BLaER1 (cell line): Measurements from ENCODE around the gene SKIC8.
A peak's percentile ranks its signal among the peaks of the same experiment; 100 is the strongest.

Experiments
- H3K27ac ChIP-seq: shearing (Covaris generic); formaldehyde crosslinking; 2 replicates; pipeline ENCODE4 v1.8.1; 2022
- H3K27me3 ChIP-seq: shearing (Covaris generic); formaldehyde crosslinking; 2 replicates; pipeline ENCODE4 v1.8.1; 2022
- H3K36me3 ChIP-seq: shearing (Covaris generic); formaldehyde crosslinking; 2 replicates; pipeline ENCODE4 v1.8.1; 2022
- H3K4me1 ChIP-seq: shearing (Covaris generic); formaldehyde crosslinking; 2 replicates; pipeline ENCODE4 v1.8.1; 2022
- H3K4me2 ChIP-seq: shearing (Covaris generic); formaldehyde crosslinking; 2 replicates; pipeline ENCODE4 v1.8.1; 2022
- H3K4me3 ChIP-seq: shearing (Covaris generic); formaldehyde crosslinking; 2 replicates; pipeline ENCODE4 v1.8.1; 2022
- H3K9ac ChIP-seq: shearing (Covaris generic); formaldehyde crosslinking; 2 replicates; pipeline ENCODE4 v1.8.1; 2022
- H3K9me3 ChIP-seq: shearing (Covaris generic); formaldehyde crosslinking; 2 replicates; pipeline ENCODE4 v1.8.1; 2022
- H4K20me1 ChIP-seq: shearing (Covaris generic); formaldehyde crosslinking; 2 replicates; pipeline ENCODE4 v1.8.1; 2022
- Cebpa-rat ChIP-seq: shearing (Covaris generic); IDR thresholded peaks from 2 replicates; pipeline ENCODE4 v1.8.1; 2022

SKIC8 gene

DNA sequence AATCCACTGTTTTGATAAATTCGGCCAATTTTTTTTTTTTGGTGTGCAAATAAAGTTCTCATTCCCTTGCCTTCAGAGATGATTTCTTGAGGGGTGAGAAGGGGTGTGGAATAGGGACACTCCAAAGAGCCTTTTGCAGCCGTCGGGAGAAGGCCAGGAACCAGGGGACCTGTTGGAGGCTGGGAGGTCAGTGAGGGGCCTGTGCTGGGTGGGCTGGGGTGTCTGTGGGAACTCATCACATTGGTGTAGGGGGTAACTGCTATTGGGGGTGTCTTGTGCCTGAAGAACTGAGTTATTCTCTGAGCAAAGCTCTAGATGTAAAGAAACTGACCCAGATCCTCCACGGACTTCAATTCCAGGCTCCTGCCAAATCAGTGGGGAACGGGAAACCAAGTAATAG, 13.5 kb upstream of the SKIC8 start:
- H3K4me3 ChIP-seq, result no peak overlapping the region
- H3K36me3 ChIP-seq, result no peaks in the 10 kb centered on the region
- peak overlapping the region; percentile 49 for H3K4me2 ChIP-seq
- H3K27me3 ChIP-seq, result no peaks in the 10 kb centered on the region
- H4K20me1 ChIP-seq, result no peaks in the 10 kb centered on the region
- H3K9ac ChIP-seq, result no peak overlapping the region
- TF ChIP-seq Cebpa-rat, result no peak
- no peaks in the 10 kb centered on the region for H3K9me3 ChIP-seq
- H3K27ac ChIP-seq, result no peak overlapping the region
- H3K4me1 ChIP-seq, result peaks cover 50% of the 10 kb centered on the region

DNA sequence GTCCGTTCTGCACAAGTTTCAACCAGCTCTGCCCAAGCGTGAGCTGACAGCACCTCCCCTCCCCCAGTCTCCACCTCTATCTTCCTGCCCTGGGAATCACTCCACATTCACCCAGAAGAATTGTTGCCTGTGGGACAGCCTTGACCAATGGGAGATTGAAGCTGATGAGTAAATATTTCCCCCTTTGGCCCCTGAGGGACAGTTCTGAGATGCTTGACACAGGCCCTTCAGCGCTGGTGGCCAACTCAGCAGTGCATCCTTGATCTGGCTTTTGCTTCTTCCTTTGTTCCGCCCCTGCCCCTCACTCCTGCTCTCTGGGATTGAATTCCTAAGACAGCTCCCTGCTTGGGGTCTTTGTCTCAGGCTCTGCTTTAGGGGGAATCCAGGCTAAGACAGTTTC, 13.1 kb upstream of the SKIC8 start:
- Histone ChIP-seq H3K36me3 (no peaks in the 10 kb centered on the region), H3K4me2 (peak overlapping the region; percentile 49), H3K4me1 (peaks cover 54% of the 10 kb centered on the region), H3K4me3 (no peak overlapping the region), H4K20me1 (no peaks in the 10 kb centered on the region), H3K9me3 (no peaks in the 10 kb centered on the region), H3K9ac (no peak overlapping the region), H3K27ac (no peak overlapping the region), H3K27me3 (no peaks in the 10 kb centered on the region)
- no peak for TF ChIP-seq Cebpa-rat

DNA sequence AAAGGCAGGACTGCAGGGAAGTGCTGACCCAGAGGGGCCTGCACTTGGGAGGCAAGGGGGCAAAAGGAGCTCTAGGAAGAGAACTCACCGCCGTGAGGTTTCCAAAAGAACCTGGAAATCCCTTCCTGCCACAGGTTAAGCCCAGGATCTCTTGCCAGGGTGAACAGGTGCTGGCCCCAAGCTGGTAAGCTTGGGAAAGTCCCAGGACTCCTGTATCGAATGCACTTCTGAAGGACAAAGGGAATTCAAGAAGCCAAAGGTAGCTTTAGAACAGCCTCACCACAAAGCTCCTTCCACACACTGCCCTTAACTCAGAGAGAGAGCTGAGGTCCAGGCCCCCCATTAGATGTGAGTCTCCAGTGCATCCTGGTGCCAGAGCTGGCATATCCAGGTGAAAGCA, 11.9 kb upstream of the SKIC8 start:
- no peak overlapping the region for H3K27ac ChIP-seq
- no peaks in the 10 kb centered on the region for H3K9me3 ChIP-seq
- no peaks in the 10 kb centered on the region for H3K27me3 ChIP-seq
- no peaks in the 10 kb centered on the region for H4K20me1 ChIP-seq
- H3K36me3 ChIP-seq, result no peaks in the 10 kb centered on the region
- peaks cover 47% of the 10 kb centered on the region for H3K4me1 ChIP-seq
- no peak overlapping the region for H3K4me3 ChIP-seq
- no peak overlapping the region for H3K4me2 ChIP-seq
- no peak for TF ChIP-seq Cebpa-rat
- H3K9ac ChIP-seq, result no peak overlapping the region

DNA sequence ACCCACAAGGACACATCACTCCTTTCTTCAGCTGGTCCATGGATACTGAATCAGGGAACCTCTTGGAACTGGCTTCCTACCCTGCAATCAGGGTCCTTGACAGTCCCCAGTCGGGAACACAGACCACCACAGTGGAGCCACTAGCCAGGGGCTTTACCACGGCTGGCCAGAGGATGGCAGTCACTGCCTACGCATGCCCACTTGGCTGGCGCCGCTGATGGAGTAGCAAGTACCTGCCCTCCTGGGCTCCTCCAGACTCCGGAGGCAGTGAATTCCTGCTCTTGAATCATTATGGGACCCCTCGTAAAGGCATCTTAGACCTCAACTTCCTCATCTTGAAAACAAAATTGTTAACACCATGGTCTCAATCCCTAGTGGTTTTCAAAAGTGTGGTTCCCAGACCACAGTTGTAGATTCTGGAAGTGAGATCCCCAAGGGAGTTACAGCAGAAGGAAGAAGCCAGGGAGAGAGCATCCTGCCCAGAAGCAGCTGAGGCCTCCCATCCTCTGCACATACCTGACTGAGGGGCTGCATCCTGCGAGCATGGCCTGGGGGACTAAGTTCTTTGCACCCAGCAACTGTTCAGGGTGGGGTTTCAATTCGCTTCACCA, 9.1 kb upstream of the SKIC8 start:
- H3K9ac ChIP-seq, result no peak overlapping the region
- TF ChIP-seq Cebpa-rat, result no peak

DNA sequence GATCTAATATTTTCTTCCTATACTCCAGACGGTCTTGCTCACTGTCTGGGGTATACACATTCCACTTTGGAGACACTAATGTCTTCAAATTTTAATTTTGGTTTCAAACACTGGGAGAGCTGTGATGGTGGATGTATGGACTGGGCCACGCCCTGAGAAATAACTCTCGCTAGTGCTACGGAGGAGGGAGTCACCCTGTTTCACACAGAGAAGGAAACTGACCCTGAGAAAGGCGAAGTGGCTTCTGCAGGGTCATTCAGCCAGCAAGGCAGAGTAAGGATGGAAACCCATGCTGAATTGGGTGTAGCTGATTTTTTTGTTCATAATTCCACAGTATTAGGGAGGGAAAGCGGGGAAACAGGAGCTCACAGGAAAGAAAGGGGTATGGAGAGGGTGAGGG, 8.6 kb upstream of the SKIC8 start:
- Histone ChIP-seq H3K36me3 (no peaks in the 10 kb centered on the region), H3K9me3 (no peaks in the 10 kb centered on the region), H3K4me3 (no peak overlapping the region), H3K27me3 (no peaks in the 10 kb centered on the region), H3K4me2 (peak overlapping the region; percentile 65), H3K27ac (peak overlapping the region; percentile 23; the same call in 1 of the 2 replicates), H3K9ac (no peak overlapping the region), H4K20me1 (no peaks in the 10 kb centered on the region), H3K4me1 (peaks cover 28% of the 10 kb centered on the region)
- TF ChIP-seq Cebpa-rat, result no peak

More for the DNA sequence above, 9.1 kb upstream of the SKIC8 start:
- peak overlapping the region; percentile 65 for H3K4me2 ChIP-seq
- H3K9me3 ChIP-seq, result no peaks in the 10 kb centered on the region
- H3K4me3 ChIP-seq, result no peak overlapping the region
- peak overlapping the region; percentile 23; the same call in 1 of the 2 replicates for H3K27ac ChIP-seq
- H4K20me1 ChIP-seq, result no peaks in the 10 kb centered on the region
- H3K4me1 ChIP-seq, result peaks cover 32% of the 10 kb centered on the region
- no peaks in the 10 kb centered on the region for H3K27me3 ChIP-seq
- H3K36me3 ChIP-seq, result no peaks in the 10 kb centered on the region

DNA sequence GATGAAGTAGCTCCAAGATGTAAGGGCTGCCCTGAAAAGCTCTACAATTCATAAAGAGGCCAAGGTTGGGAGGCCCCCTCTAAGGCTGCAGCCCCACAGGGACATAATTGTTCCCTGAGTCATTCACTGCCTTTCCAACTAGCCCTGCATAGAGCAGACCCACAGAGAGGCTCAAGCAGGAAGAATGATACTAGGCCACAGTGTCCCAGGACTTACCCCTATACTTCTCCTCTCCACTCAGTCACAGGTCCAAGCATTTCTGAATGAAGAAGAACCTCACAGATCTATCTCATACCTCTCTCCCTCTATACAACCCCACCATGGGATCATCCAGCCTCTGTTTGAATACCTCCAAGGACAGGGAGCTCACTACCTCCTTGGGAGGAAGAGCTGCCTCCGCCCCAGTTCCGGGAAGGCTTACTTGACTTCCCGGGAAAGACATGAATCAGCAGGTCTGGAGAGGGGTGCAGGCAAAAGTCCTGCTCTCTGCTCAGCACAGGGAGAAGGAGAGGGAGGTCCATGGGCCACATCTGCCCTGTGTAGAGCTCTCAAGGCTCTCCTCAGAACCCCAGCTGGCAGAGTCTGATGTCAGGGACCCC, 6.9 kb upstream of the SKIC8 start:
- TF ChIP-seq Cebpa-rat, result no peak
- Histone ChIP-seq H3K36me3 (no peaks in the 10 kb centered on the region), H3K4me1 (peaks cover 15% of the 10 kb centered on the region), H3K27me3 (no peaks in the 10 kb centered on the region), H3K4me3 (no peak overlapping the region), H3K9me3 (no peaks in the 10 kb centered on the region), H3K27ac (no peak overlapping the region), H3K4me2 (no peak overlapping the region), H4K20me1 (no peaks in the 10 kb centered on the region), H3K9ac (no peak overlapping the region)

DNA sequence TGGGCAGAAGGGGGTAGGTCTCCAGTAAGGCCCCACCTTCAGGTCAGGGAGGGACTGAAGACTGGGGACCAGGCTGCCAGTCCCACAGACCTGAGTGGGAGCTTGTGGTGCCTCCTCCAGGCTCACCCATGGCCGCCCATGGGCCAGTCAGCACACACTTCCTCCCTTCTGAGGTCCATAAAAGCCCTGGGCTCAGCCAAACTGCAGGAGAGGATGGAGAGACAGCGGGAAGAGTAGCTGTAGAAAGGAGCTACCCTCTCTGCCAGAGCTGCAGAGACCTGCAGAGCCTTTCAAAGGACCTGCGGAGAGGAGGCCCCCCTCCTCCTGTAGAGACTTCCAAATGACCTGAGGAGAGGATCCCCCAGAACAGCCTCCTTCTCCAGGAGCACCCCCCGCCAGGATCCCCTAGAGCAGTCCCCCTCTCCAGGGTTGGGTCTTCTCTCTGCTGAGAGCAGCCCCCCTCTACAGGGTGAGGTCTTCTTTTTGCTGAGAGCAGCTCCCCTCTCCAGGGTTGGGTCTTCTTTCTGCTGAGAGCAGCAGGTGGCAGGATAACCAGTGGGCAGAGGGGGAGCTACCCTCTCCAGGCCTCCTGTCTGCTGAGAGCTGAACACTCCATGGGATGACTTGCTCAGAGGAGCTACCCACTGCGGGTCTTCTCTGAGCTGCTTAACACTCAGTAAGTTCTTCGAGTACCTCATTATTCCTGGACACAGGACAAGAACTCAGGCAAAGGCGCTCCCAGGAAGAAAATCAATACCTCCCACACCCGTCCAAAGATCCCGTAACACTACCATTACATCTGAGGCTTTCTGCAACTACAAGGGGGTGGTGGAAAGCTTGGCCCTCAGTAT, 5.0 kb upstream of the SKIC8 start:
- peaks cover 22% of the 10 kb centered on the region for H3K4me1 ChIP-seq
- H3K27ac ChIP-seq, result no peak overlapping the region
- no peaks in the 10 kb centered on the region for H3K9me3 ChIP-seq
- no peak overlapping the region for H3K4me2 ChIP-seq
- H3K27me3 ChIP-seq, result no peaks in the 10 kb centered on the region
- H3K4me3 ChIP-seq, result no peak overlapping the region
- no peak overlapping the region for H3K9ac ChIP-seq
- TF ChIP-seq Cebpa-rat, result no peak
- H3K36me3 ChIP-seq, result no peaks in the 10 kb centered on the region
- H4K20me1 ChIP-seq, result no peaks in the 10 kb centered on the region

DNA sequence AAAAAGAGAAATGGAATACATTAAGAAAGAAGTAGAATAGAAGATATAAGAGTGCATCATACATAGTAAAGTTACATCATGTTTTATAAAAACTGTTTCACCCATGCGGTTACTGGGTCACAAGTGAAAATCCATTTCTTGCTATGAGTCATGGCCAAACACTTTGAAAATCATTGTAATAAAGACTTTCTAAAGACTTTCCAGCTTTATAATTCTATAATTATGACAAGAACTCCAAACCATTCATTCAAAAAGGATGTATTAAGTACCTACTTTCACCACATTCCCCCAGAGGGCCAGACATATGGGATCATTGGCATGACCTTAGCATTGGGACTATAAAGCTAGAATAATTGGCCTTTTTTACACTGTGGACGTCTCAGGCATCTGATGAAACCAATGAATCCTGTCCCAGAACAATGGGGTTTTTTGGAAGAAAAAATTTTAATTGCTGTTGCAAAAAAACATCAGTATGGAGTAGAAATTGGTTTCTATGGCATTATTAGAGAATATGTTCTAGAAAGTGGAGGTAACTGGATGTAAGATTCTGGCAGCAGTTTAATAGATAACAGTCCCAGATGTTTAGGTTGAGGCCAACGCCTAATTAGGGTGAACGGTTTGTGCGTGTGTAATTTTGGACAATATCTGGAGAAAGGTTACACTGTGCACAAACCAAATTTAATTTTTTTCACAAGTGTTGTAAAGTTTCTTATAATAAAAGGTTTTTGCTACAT, 3.3 kb upstream of the SKIC8 start:
- Histone ChIP-seq H3K4me3 (no peak overlapping the region), H3K9me3 (no peaks in the 10 kb centered on the region), H3K9ac (no peak overlapping the region), H3K27ac (no peak overlapping the region), H3K4me1 (peaks cover 21% of the 10 kb centered on the region), H3K36me3 (no peaks in the 10 kb centered on the region), H3K27me3 (no peaks in the 10 kb centered on the region), H3K4me2 (no peak overlapping the region), H4K20me1 (no peaks in the 10 kb centered on the region)
- TF ChIP-seq Cebpa-rat, result no peak

DNA sequence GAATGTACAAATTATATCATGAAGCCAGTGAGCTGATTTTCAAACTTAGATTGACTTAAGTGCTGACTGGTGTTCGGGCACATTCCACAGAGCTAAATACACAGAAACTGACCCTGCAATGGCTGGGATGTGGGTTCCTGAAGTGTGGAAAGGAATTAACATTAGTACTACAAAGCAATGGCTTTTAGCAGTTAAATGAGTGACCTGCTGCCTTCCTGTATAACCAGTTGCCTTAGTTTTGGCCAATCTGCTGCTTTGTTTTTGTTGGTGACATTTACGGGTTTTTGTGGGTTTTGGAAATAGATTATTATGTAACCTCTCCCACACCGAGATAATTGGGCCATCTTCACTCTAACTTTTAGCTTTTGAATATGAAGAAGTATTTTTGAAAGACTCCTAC, 2.4 kb upstream of the SKIC8 start:
- peaks cover 19% of the 10 kb centered on the region for H3K4me1 ChIP-seq
- no peaks in the 10 kb centered on the region for H3K9me3 ChIP-seq
- H3K27me3 ChIP-seq, result no peaks in the 10 kb centered on the region
- H3K36me3 ChIP-seq, result no peaks in the 10 kb centered on the region
- no peak overlapping the region for H3K9ac ChIP-seq
- H4K20me1 ChIP-seq, result no peaks in the 10 kb centered on the region
- no peak for TF ChIP-seq Cebpa-rat
- no peak overlapping the region for H3K4me2 ChIP-seq
- no peak overlapping the region for H3K4me3 ChIP-seq
- H3K27ac ChIP-seq, result no peak overlapping the region
